HUES48 (cell line): Measurements from ENCODE around the gene SIGLEC14.
A peak's percentile ranks its signal among the peaks of the same experiment; 100 is the strongest.

Experiments
- H3K27ac ChIP-seq: one replicate; pipeline ENCODE4 v1.7.0; 2013; ENCODE audit warnings: low read depth, low read length, inconsistent platforms
- H3K27me3 ChIP-seq: 2 replicates; pipeline ENCODE4 v1.6.1; 2013; ENCODE audit warnings: mild to moderate bottlenecking, low read length; ENCODE audit not compliant: control insufficient read depth, insufficient read depth
- H3K36me3 ChIP-seq: 2 replicates; pipeline ENCODE4 v1.6.1; 2013; ENCODE audit warnings: low read length; ENCODE audit not compliant: control insufficient read depth, insufficient read depth
- H3K4me1 ChIP-seq: 2 replicates; pipeline ENCODE4 v1.6.1; 2013; ENCODE audit warnings: mild to moderate bottlenecking, low read length; ENCODE audit not compliant: control insufficient read depth, insufficient read depth
- H3K4me3 ChIP-seq: 2 replicates; pipeline ENCODE4 v1.5.1; 2013; ENCODE audit warnings: mild to moderate bottlenecking, low read depth, low read length
- H3K9ac ChIP-seq: 2 replicates; pipeline ENCODE4 v1.6.1; 2013; ENCODE audit warnings: mild to moderate bottlenecking, low read depth, low read length, moderate library complexity
- H3K9me3 ChIP-seq: 2 replicates; pipeline ENCODE4 v1.6.1; 2013; ENCODE audit warnings: low read length; ENCODE audit not compliant: control insufficient read depth, insufficient read depth

SIGLEC14 gene

GRCh38 chr19:51607920-51608562 lies 38.6 kb downstream of the SIGLEC14 start:
- Histone ChIP-seq H3K9ac (no peak overlapping the region), H3K9me3 (peaks cover 40% of the 10 kb centered on the region), H3K27ac (no peak overlapping the region), H3K4me1 (no peaks in the 10 kb centered on the region), H3K4me3 (no peak overlapping the region), H3K36me3 (no peaks in the 10 kb centered on the region), H3K27me3 (no peaks in the 10 kb centered on the region)

GRCh38 chr19:51607077-51607476 lies 39.5 kb downstream of the SIGLEC14 start:
- H3K9me3 ChIP-seq, result peaks cover 33% of the 10 kb centered on the region
- no peak overlapping the region for H3K27ac ChIP-seq
- no peak overlapping the region for H3K9ac ChIP-seq

GRCh38 chr19:51602189-51602854 lies 44.3 kb downstream of the SIGLEC14 start:
- Histone ChIP-seq H3K9ac (no peak overlapping the region), H3K4me3 (no peak overlapping the region), H3K9me3 (peaks cover 23% of the 10 kb centered on the region), H3K27me3 (no peaks in the 10 kb centered on the region), H3K36me3 (no peaks in the 10 kb centered on the region), H3K27ac (no peak overlapping the region), H3K4me1 (no peaks in the 10 kb centered on the region)

More at GRCh38 chr19:51607077-51607476, 39.5 kb downstream of the SIGLEC14 start:
- Histone ChIP-seq H3K4me1 (no peaks in the 10 kb centered on the region), H3K4me3 (no peak overlapping the region), H3K36me3 (no peaks in the 10 kb centered on the region), H3K27me3 (no peaks in the 10 kb centered on the region)

GRCh38 chr19:51600940-51601580 lies 45.6 kb downstream of the SIGLEC14 start:
- H3K9ac ChIP-seq, result no peak overlapping the region

GRCh38 chr19:51599084-51599483 lies 47.5 kb downstream of the SIGLEC14 start:
- Histone ChIP-seq H3K9ac (no peak overlapping the region), H3K4me1 (0 out of 2 replicates have a peak, but pooled peaks cover 4% of the 10 kb centered on the region), H3K9me3 (peaks cover 13% of the 10 kb centered on the region), H3K27me3 (no peaks in the 10 kb centered on the region), H3K36me3 (no peaks in the 10 kb centered on the region), H3K4me3 (no peak overlapping the region), H3K27ac (no peak overlapping the region)

More at GRCh38 chr19:51600940-51601580, 45.6 kb downstream of the SIGLEC14 start:
- H3K9me3 ChIP-seq, result peaks cover 23% of the 10 kb centered on the region
- H3K4me1 ChIP-seq, result no peaks in the 10 kb centered on the region
- H3K27ac ChIP-seq, result no peak overlapping the region
- H3K36me3 ChIP-seq, result no peaks in the 10 kb centered on the region
- H3K4me3 ChIP-seq, result no peak overlapping the region
- no peaks in the 10 kb centered on the region for H3K27me3 ChIP-seq

- Histone ChIP-seq H3K27ac (no peak overlapping the region), H3K9ac (no peak overlapping the region), H3K36me3 (no peaks in the 10 kb centered on the region), H3K27me3 (no peaks in the 10 kb centered on the region), H3K4me3 (no peak overlapping the region), H3K9me3 (peaks cover 13% of the 10 kb centered on the region), H3K4me1 (peaks cover 7% of the 10 kb centered on the region; the same call in 1 of the 2 replicates)
Measured at GRCh38 chr19:51598159-51598915, 48.3 kb downstream of the SIGLEC14 start.

GRCh38 chr19:51595190-51596175 lies 51.1 kb downstream of the SIGLEC14 start:
- Histone ChIP-seq H3K27me3 (no peaks in the 10 kb centered on the region), H3K4me3 (peak overlapping the region; percentile 78), H3K4me1 (peaks cover 7% of the 10 kb centered on the region; the same call in 1 of the 2 replicates), H3K9me3 (peaks cover 5% of the 10 kb centered on the region), H3K36me3 (no peaks in the 10 kb centered on the region), H3K9ac (no peak overlapping the region), H3K27ac (no peak overlapping the region)

GRCh38 chr19:51594774-51595109 lies 51.9 kb downstream of the SIGLEC14 start:
- H3K36me3 ChIP-seq, result no peaks in the 10 kb centered on the region
- H3K27me3 ChIP-seq, result no peaks in the 10 kb centered on the region
- peak overlapping the region; percentile 78 for H3K4me3 ChIP-seq
- H3K4me1 ChIP-seq, result peaks cover 7% of the 10 kb centered on the region; the same call in 1 of the 2 replicates
- no peak overlapping the region for H3K27ac ChIP-seq
- peak overlapping the region; percentile 52; the same call in 1 of the 2 replicates for H3K9ac ChIP-seq
- peaks cover 5% of the 10 kb centered on the region for H3K9me3 ChIP-seq

- Histone ChIP-seq H3K4me3 (peak overlapping the region; percentile 78), H3K4me1 (peaks cover 7% of the 10 kb centered on the region; the same call in 1 of the 2 replicates), H3K27me3 (no peaks in the 10 kb centered on the region), H3K36me3 (no peaks in the 10 kb centered on the region), H3K9ac (peak overlapping the region; percentile 52; the same call in 1 of the 2 replicates), H3K9me3 (peaks cover 5% of the 10 kb centered on the region), H3K27ac (no peak overlapping the region)
Measured at GRCh38 chr19:51593969-51594773, 52.5 kb downstream of the SIGLEC14 start.
